ENCODE measurements around the gene PRRG2.

PRRG2 gene

GRCh38 chr19:49536921-49537462, 44.1 kb upstream of the PRRG2 start:
- H3K27ac ChIP-seq (ENCODE audit: low read length), result no peak overlapping the region
- H4K20me1 ChIP-seq (ENCODE audit: insufficient read depth, low read length), result no peaks in the 10 kb centered on the region
- no peaks in the 10 kb centered on the region for H3K27me3 ChIP-seq (ENCODE audit: insufficient read depth, low read length, poor library complexity)
- H3K4me2 ChIP-seq (ENCODE audit: insufficient read depth, low read length), result no peak overlapping the region
- H3K79me2 ChIP-seq (ENCODE audit: insufficient read depth, low read length), result no peaks in the 10 kb centered on the region
- no peak for DNase-seq
- H3K4me1 ChIP-seq (ENCODE audit: insufficient read depth, low read length), result no peaks in the 10 kb centered on the region
- TF ChIP-seq CTCF (IDR thresholded peaks at IDR 0.05; ENCODE audit: borderline replicate concordance, extremely low read depth, low read length, poor library complexity, severe bottlenecking) (no peak), EZH2 (IDR thresholded peaks at IDR 0.05; ENCODE audit: borderline replicate concordance, low read depth, low read length, severe bottlenecking) (no peak)
- no peaks in the 10 kb centered on the region for H3K9me3 ChIP-seq (ENCODE audit: insufficient read depth, low read length, severe bottlenecking)
- no peak for ATAC-seq (ENCODE audit: insufficient read depth, low read depth)
- H2AFZ ChIP-seq (ENCODE audit: low read depth, low read length), result no peak overlapping the region
- H3K9ac ChIP-seq (ENCODE audit: low read depth, low read length), result no peak overlapping the region
- no peak overlapping the region for H3K4me3 ChIP-seq (ENCODE audit: low read depth in 1 of 2, low read length in 2 of 2)
- no peaks in the 10 kb centered on the region for H3K36me3 ChIP-seq (ENCODE audit: insufficient read depth, low read length)

GRCh38 chr19:49538643-49539042, 42.5 kb upstream of the PRRG2 start:
- DNase-seq, result no peak
- Histone ChIP-seq H3K36me3 (ENCODE audit: insufficient read depth, low read length) (no peaks in the 10 kb centered on the region), H3K9me3 (ENCODE audit: insufficient read depth, low read length, severe bottlenecking) (no peaks in the 10 kb centered on the region), H3K4me3 (ENCODE audit: low read depth in 1 of 2, low read length in 2 of 2) (no peak overlapping the region), H3K4me1 (ENCODE audit: insufficient read depth, low read length) (no peaks in the 10 kb centered on the region), H3K27ac (ENCODE audit: low read length) (no peak overlapping the region), H3K4me2 (ENCODE audit: insufficient read depth, low read length) (no peak overlapping the region), H3K9ac (ENCODE audit: low read depth, low read length) (no peak overlapping the region), H4K20me1 (ENCODE audit: insufficient read depth, low read length) (no peaks in the 10 kb centered on the region), H2AFZ (ENCODE audit: low read depth, low read length) (no peak overlapping the region), H3K27me3 (ENCODE audit: insufficient read depth, low read length, poor library complexity) (no peaks in the 10 kb centered on the region), H3K79me2 (ENCODE audit: insufficient read depth, low read length) (no peaks in the 10 kb centered on the region)
- no peak for ATAC-seq (ENCODE audit: insufficient read depth, low read depth)
- TF ChIP-seq CTCF (IDR thresholded peaks at IDR 0.05; ENCODE audit: borderline replicate concordance, extremely low read depth, low read length, poor library complexity, severe bottlenecking) (no peak), EZH2 (IDR thresholded peaks at IDR 0.05; ENCODE audit: borderline replicate concordance, low read depth, low read length, severe bottlenecking) (no peak)

- Histone ChIP-seq H3K9me3 (ENCODE audit: insufficient read depth, low read length, severe bottlenecking) (no peaks in the 10 kb centered on the region), H3K36me3 (ENCODE audit: insufficient read depth, low read length) (no peaks in the 10 kb centered on the region), H4K20me1 (ENCODE audit: insufficient read depth, low read length) (no peaks in the 10 kb centered on the region), H2AFZ (ENCODE audit: low read depth, low read length) (no peak overlapping the region), H3K4me2 (ENCODE audit: insufficient read depth, low read length) (no peak overlapping the region), H3K27ac (ENCODE audit: low read length) (no peak overlapping the region), H3K4me3 (ENCODE audit: low read depth in 1 of 2, low read length in 2 of 2) (no peak overlapping the region), H3K27me3 (ENCODE audit: insufficient read depth, low read length, poor library complexity) (no peaks in the 10 kb centered on the region), H3K4me1 (ENCODE audit: insufficient read depth, low read length) (no peaks in the 10 kb centered on the region), H3K9ac (ENCODE audit: low read depth, low read length) (no peak overlapping the region), H3K79me2 (ENCODE audit: insufficient read depth, low read length) (no peaks in the 10 kb centered on the region)
- ATAC-seq (ENCODE audit: insufficient read depth, low read depth) (no peak), DNase-seq (no peak)
- TF ChIP-seq EZH2 (IDR thresholded peaks at IDR 0.05; ENCODE audit: borderline replicate concordance, low read depth, low read length, severe bottlenecking) (no peak), CTCF (IDR thresholded peaks at IDR 0.05; ENCODE audit: borderline replicate concordance, extremely low read depth, low read length, poor library complexity, severe bottlenecking) (no peak)
Measured at GRCh38 chr19:49539192-49539952, 41.7 kb upstream of the PRRG2 start.

Data from DND-41 (cell line).